DOHH2 (cell line): ENCODE data around the gene BAMBI.

ENCODE experiments used
- H3F3A ChIP-seq: fragments of 200-600 bp; sonication (generic), shearing (Covaris generic); 2 replicates; pipeline ENCODE4 v1.6.0; 2016; ENCODE audit warnings: antibody characterized with exemption, mild to moderate bottlenecking; ENCODE audit not compliant: control insufficient read depth, insufficient read depth
- H3K27ac ChIP-seq: fragments of 200-600 bp; sonication (generic); 2 replicates; pipeline ENCODE4 v1.5.1; 2014; ENCODE audit warnings: low read depth, mild to moderate bottlenecking, low read length, moderate library complexity
- H3K27me3 ChIP-seq: fragments of 200-600 bp; sonication (generic); 2 replicates; pipeline ENCODE4 v1.6.1; 2014; ENCODE audit warnings: mild to moderate bottlenecking, low read length, mixed read lengths; ENCODE audit not compliant: control insufficient read depth
- H3K36me3 ChIP-seq: fragments of 200-600 bp; sonication (generic); 2 replicates; pipeline ENCODE4 v1.6.1; 2014; ENCODE audit warnings: mild to moderate bottlenecking, low read length, moderate library complexity, mixed read lengths; ENCODE audit not compliant: control insufficient read depth
- H3K4me1 ChIP-seq: fragments of 200-600 bp; sonication (generic); 2 replicates; pipeline ENCODE4 v1.6.1; 2014; ENCODE audit warnings: mild to moderate bottlenecking, low read length, mixed read lengths; ENCODE audit not compliant: control insufficient read depth
- H3K4me2 ChIP-seq: fragments of 200-600 bp; sonication (generic); 2 replicates; pipeline ENCODE4 v1.6.0; 2014; ENCODE audit warnings: mild to moderate bottlenecking, low read length, moderate library complexity
- H3K4me3 ChIP-seq: fragments of 200-600 bp; sonication (generic); 2 replicates; pipeline ENCODE4 v1.5.1; 2014; ENCODE audit warnings: mild to moderate bottlenecking, low read length, mixed read lengths
- H3K79me2 ChIP-seq: fragments of 200-600 bp; sonication (generic); 2 replicates; pipeline ENCODE4 v1.6.1; 2014; ENCODE audit warnings: mild to moderate bottlenecking, low read length, mixed read lengths; ENCODE audit not compliant: control insufficient read depth
- H3K9me2 ChIP-seq: fragments of 200-600 bp; sonication (generic); replicated peaks from 2 replicates; pipeline ENCODE4 v1.6.1; 2014; ENCODE audit warnings: mild to moderate bottlenecking, low read length, mixed read lengths; ENCODE audit not compliant: control insufficient read depth
- H3K9me3 ChIP-seq: fragments of 200-600 bp; sonication (generic); 2 replicates; pipeline ENCODE4 v1.6.1; 2014; ENCODE audit warnings: antibody characterized with exemption, low read length, mixed read lengths; ENCODE audit not compliant: control insufficient read depth, insufficient read depth
- H4K20me1 ChIP-seq: fragments of 200-600 bp; sonication (generic); 2 replicates; pipeline ENCODE4 v1.6.0; 2014; ENCODE audit warnings: low read depth, mild to moderate bottlenecking, antibody characterized with exemption, low read length, moderate library complexity; ENCODE audit not compliant: control insufficient read depth, insufficient read depth
- CTCF ChIP-seq: fragments of 200-600 bp; sonication (generic); IDR thresholded peaks from one replicate; pipeline ENCODE4 v1.5.1; 2014; ENCODE audit warnings: antibody characterized with exemption, mild to moderate bottlenecking, low read depth, low read length; ENCODE audit not compliant: poor library complexity, severe bottlenecking
- EZH2phosphoT487 ChIP-seq: fragments of 200-600 bp; sonication (generic); IDR thresholded peaks from 2 replicates; pipeline ENCODE4 v1.6.1; 2017; ENCODE audit warnings: borderline replicate concordance, mild to moderate bottlenecking, antibody characterized with exemption, low read length, moderate library complexity, mixed read lengths

Gene BAMBI

GRCh38 chr10:28661035-28661434, 16.3 kb upstream of the BAMBI start:
- TF ChIP-seq EZH2phosphoT487 (no peak), CTCF (no peak)
- Histone ChIP-seq H3K9me2 (no peaks in the 10 kb centered on the region), H3K27ac (no peak overlapping the region)

GRCh38 chr10:28663576-28664368, 13.5 kb upstream of the BAMBI start:
- no peak overlapping the region for H3K4me2 ChIP-seq
- peaks cover 4% of the 10 kb centered on the region for H3K27me3 ChIP-seq
- H3K79me2 ChIP-seq = no peaks in the 10 kb centered on the region
- H3K4me1 ChIP-seq = no peaks in the 10 kb centered on the region
- TF ChIP-seq EZH2phosphoT487 = no peak
- TF ChIP-seq CTCF = peak; percentile 88
- H3F3A ChIP-seq = no peaks in the 10 kb centered on the region
- no peaks in the 10 kb centered on the region for H3K9me2 ChIP-seq
- no peak overlapping the region for H3K4me3 ChIP-seq
- no peaks in the 10 kb centered on the region for H3K9me3 ChIP-seq
- H3K27ac ChIP-seq = no peak overlapping the region
- no peaks in the 10 kb centered on the region for H4K20me1 ChIP-seq
- H3K36me3 ChIP-seq = no peaks in the 10 kb centered on the region

More at GRCh38 chr10:28661035-28661434, 16.3 kb upstream of the BAMBI start:
- no peaks in the 10 kb centered on the region for H4K20me1 ChIP-seq
- no peak overlapping the region for H3K4me2 ChIP-seq
- H3K4me1 ChIP-seq = no peaks in the 10 kb centered on the region
- no peak overlapping the region for H3K4me3 ChIP-seq
- H3K9me3 ChIP-seq = no peaks in the 10 kb centered on the region
- H3F3A ChIP-seq = no peaks in the 10 kb centered on the region
- H3K79me2 ChIP-seq = no peaks in the 10 kb centered on the region
- no peaks in the 10 kb centered on the region for H3K36me3 ChIP-seq
- no peaks in the 10 kb centered on the region for H3K27me3 ChIP-seq

- no peak overlapping the region for H3K4me2 ChIP-seq
- TF ChIP-seq CTCF (no peak), EZH2phosphoT487 (no peak)
Observed at GRCh38 chr10:28664369-28664740, 13.0 kb upstream of the BAMBI start.

More at GRCh38 chr10:28664369-28664740, 13.0 kb upstream of the BAMBI start:
- Histone ChIP-seq H3K9me2 (no peaks in the 10 kb centered on the region), H4K20me1 (no peaks in the 10 kb centered on the region), H3K27me3 (peaks cover 4% of the 10 kb centered on the region), H3K36me3 (no peaks in the 10 kb centered on the region), H3F3A (no peaks in the 10 kb centered on the region), H3K4me3 (no peak overlapping the region), H3K9me3 (no peaks in the 10 kb centered on the region), H3K27ac (no peak overlapping the region), H3K4me1 (no peaks in the 10 kb centered on the region), H3K79me2 (no peaks in the 10 kb centered on the region)
